Activated CD8-positive, alpha-beta T cell treated with anti-CD3 and anti-CD28 coated beads for 36 hours (primary cell): Measurements from ENCODE around the gene TAF4B. TPM values are rescaled to one million over a fixed set of nuclear protein-coding genes. Genes with fewer than 3 reads are reported as not detected.

ENCODE experiments used
- ATAC-seq: fragments of 200-7000 bp; cut with Tn5 transposase; one replicate; pipeline ENCODE4 v1.10.0; 2021; ENCODE audit warnings: mild to moderate bottlenecking, moderate library complexity
- CTCF ChIA-PET: fragments of 350-600 bp; sonication (Branson Sonifier 250); formaldehyde crosslinking; loops from one replicate; lab custom pipeline; 2021; ENCODE audit warnings: antibody characterized with exemption; lab: Charles Lee
- POLR2A ChIA-PET: fragments of 350-600 bp; sonication (Branson Sonifier 250); formaldehyde crosslinking; loops from one replicate; lab custom pipeline; 2021; ENCODE audit warnings: antibody characterized with exemption; lab: Charles Lee
- DNase-seq: peaks from one replicate; pipeline ENCODE4 v3.0.0-alpha.2; 2020
- H3K27ac Mint-ChIP-seq: one replicate; pipeline ENCODE4 v1.8.0; 2021; ENCODE audit warnings: mild to moderate bottlenecking, mixed read lengths
- H3K27me3 Mint-ChIP-seq: one replicate; pipeline ENCODE4 v1.8.0; 2021; ENCODE audit warnings: mixed read lengths
- H3K36me3 Mint-ChIP-seq: one replicate; pipeline ENCODE4 v1.8.0; 2021; ENCODE audit warnings: low read depth, mixed read lengths
- H3K4me1 Mint-ChIP-seq: one replicate; pipeline ENCODE4 v1.8.0; 2021; ENCODE audit warnings: low read depth, mixed read lengths
- H3K4me3 Mint-ChIP-seq: one replicate; pipeline ENCODE4 v1.8.0; 2021; ENCODE audit warnings: mild to moderate bottlenecking, moderate library complexity, mixed read lengths
- H3K9me3 Mint-ChIP-seq: one replicate; pipeline ENCODE4 v1.8.0; 2021; ENCODE audit warnings: mixed read lengths
- CTCF ChIP-seq: fragments of 200-600 bp; IDR thresholded peaks from one replicate; pipeline ENCODE4 v1.8.0; 2022; ENCODE audit warnings: antibody characterized with exemption, mild to moderate bottlenecking
- intact Hi-C: fragments of 100-400 bp; cut with micrococcal nuclease; formaldehyde crosslinking; loops from one replicate; pipeline ENCODE4 v1.10.0; 2022
- total RNA-seq, 2 experiments: library from RNA; stranded (reverse); gene quantifications; one replicate each; pipeline ENCODE4 v1.2.3, GENCODE V29; 2021

The TAF4B gene, protein sequence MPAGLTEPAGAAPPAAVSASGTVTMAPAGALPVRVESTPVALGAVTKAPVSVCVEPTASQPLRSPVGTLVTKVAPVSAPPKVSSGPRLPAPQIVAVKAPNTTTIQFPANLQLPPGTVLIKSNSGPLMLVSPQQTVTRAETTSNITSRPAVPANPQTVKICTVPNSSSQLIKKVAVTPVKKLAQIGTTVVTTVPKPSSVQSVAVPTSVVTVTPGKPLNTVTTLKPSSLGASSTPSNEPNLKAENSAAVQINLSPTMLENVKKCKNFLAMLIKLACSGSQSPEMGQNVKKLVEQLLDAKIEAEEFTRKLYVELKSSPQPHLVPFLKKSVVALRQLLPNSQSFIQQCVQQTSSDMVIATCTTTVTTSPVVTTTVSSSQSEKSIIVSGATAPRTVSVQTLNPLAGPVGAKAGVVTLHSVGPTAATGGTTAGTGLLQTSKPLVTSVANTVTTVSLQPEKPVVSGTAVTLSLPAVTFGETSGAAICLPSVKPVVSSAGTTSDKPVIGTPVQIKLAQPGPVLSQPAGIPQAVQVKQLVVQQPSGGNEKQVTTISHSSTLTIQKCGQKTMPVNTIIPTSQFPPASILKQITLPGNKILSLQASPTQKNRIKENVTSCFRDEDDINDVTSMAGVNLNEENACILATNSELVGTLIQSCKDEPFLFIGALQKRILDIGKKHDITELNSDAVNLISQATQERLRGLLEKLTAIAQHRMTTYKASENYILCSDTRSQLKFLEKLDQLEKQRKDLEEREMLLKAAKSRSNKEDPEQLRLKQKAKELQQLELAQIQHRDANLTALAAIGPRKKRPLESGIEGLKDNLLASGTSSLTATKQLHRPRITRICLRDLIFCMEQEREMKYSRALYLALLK
- total RNA-seq: 10 to 100 TPM; 14.7 to 15.1 TPM

DNA sequence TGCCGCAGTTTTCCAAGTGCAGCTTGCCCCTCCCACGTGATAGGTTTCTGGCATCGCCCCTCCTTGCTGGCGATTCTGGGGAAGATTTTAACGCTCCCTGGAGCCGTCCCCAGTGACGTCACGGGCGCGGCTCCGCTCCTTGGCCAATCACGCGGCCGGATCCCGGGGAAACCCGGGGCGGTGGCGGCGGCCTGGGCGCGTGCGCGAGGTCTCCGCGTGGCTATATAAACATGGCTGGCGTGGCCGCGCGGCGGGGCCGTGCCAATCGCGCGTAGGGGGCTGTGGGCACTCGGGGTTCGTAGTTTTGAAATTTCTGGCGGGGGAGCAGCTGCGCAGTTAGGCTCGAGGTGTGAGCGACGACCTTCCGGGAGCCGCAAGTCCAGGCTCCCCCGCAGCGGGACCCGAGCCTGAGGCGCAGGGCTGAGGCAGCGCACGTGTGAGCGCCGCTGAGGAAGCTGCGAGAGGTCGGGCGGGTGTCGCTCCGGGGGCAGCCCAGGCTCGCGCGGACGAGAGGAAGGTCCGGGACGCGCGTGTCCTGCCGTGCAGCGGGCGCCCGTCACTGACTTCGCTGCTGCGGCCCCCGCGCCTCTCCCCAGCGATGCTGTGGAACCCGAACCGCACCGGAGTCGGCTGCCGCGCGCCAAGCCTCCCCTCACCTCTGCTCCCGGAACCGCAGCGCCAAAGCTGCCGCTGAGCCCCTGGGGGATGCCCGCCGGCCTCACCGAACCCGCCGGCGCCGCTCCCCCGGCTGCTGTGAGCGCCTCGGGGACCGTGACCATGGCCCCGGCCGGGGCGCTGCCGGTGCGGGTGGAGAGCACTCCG lies at the start of gene TAF4B:
Gene TAF4B, plus strand, starts transcription at position 217 of the 822 bp plus-strand sequence. Its CDS starts 489 bp downstream, at position 706.
- no peak for TF ChIP-seq CTCF
- intact Hi-C loops: loop anchor here (2.0 to 5.0 kb wide), 2 partner anchors 34 to 134 kb away; partner anchors contain the start of gene SS18
- ChIA-PET CTCF (no interaction called here), POLR2A (interaction anchor here (0.8 to 3.1 kb wide), 10 partner anchors 9 to 149 kb away, joined by 3 to 12 read pairs (median 4); no protein-coding TSS in a partner anchor)
- Mint-ChIP-seq H3K36me3 (peaks cover 8% of the 10 kb centered on the region), H3K9me3 (no peaks in the 10 kb centered on the region), H3K27ac (peak within 1 kb of the TSS; percentile 96), H3K4me3 (peak within 1 kb of the TSS; percentile 95), H3K27me3 (no peaks in the 10 kb centered on the region), H3K4me1 (peaks cover 38% of the 10 kb centered on the region)
- DNase-seq (peak; percentile 94), ATAC-seq (peak; percentile 82)

GRCh38 chr18:26181343-26181826 lies 44.9 kb upstream of the TAF4B start:
- ChIA-PET POLR2A (no interaction called here), CTCF (interaction anchor here (1.5 kb wide), 1 partner anchor 11 kb away, joined by 4 read pairs; no protein-coding TSS in a partner anchor)
- Mint-ChIP-seq H3K36me3 (no peaks in the 10 kb centered on the region), H3K4me3 (no peak overlapping the region), H3K27me3 (no peaks in the 10 kb centered on the region), H3K9me3 (no peaks in the 10 kb centered on the region), H3K27ac (no peak overlapping the region), H3K4me1 (peaks cover 3% of the 10 kb centered on the region)
- intact Hi-C loops: no loop called here
- TF ChIP-seq CTCF: no peak
- no peak for ATAC-seq
- no peak for DNase-seq

- Mint-ChIP-seq H3K36me3 (no peaks in the 10 kb centered on the region), H3K27ac (no peak overlapping the region), H3K4me3 (no peak overlapping the region), H3K4me1 (peaks cover 3% of the 10 kb centered on the region), H3K9me3 (no peaks in the 10 kb centered on the region), H3K27me3 (no peaks in the 10 kb centered on the region)
- ATAC-seq (no peak), DNase-seq (no peak)
- intact Hi-C loops: no loop called here
- ChIA-PET CTCF (no interaction called here), POLR2A (interaction anchor here (0.9 kb wide), 1 partner anchor 54 kb away, joined by 3 read pairs; no protein-coding TSS in a partner anchor)
- TF ChIP-seq CTCF: no peak
Observed at GRCh38 chr18:26183395-26184112, 42.7 kb upstream of the TAF4B start.

DNA sequence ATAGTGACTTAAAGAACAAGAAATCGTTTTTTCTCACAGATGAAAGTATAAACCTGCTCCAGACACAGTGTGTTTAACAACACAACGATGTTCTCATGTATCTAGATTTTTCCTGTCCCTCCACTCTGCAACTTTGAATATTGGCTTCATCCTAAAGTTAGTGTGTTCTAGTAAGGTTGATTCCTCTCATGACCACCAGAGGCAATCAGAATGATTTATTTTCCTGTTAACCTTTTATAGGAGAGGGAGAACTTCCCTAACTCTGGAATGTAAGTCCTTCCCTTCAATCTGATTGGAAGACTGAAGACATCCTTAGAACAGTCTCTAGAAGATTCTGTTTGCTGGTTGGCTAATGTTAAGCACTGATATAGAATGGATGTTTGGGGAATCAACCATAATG lies 41.0 kb upstream of the TAF4B start:
- peaks cover 8% of the 10 kb centered on the region for H3K4me1 Mint-ChIP-seq
- no peak overlapping the region for H3K27ac Mint-ChIP-seq
- ATAC-seq: no peak
- no peak for DNase-seq
- no peaks in the 10 kb centered on the region for H3K36me3 Mint-ChIP-seq
- H3K9me3 Mint-ChIP-seq: no peaks in the 10 kb centered on the region
- H3K27me3 Mint-ChIP-seq: no peaks in the 10 kb centered on the region
- intact Hi-C loops: no loop called here
- H3K4me3 Mint-ChIP-seq: no peak overlapping the region
- no peak for TF ChIP-seq CTCF
- CTCF ChIA-PET: interaction anchor here (1.9 kb wide), 1 partner anchor 10 kb away, joined by 6 read pairs; no protein-coding TSS in a partner anchor
- POLR2A ChIA-PET: no interaction called here
